Ovary (tissue), 3 donors: ENCODE results near the gene CNTNAP5.

ENCODE experiments used
- CTCF ChIP-seq, 3 donors: fragments of 450-650 bp in 2 of 3; fragments of 200-600 bp in 1 of 3; IDR thresholded peaks; one replicate each; pipeline versions ENCODE4 v1.5.1 to v1.8.0; 2016 to 2022; ENCODE audit warnings: antibody characterized with exemption in 3 of 3, mild to moderate bottlenecking in 1 of 3
- EP300 ChIP-seq: sonication (generic); formaldehyde crosslinking; IDR thresholded peaks from one replicate; pipeline ENCODE4 v1.6.1; 2017; ENCODE audit warnings: antibody characterized with exemption
- POLR2A ChIP-seq: fragments of 450-650 bp; IDR thresholded peaks from one replicate; pipeline ENCODE4 v1.6.1; 2017; ENCODE audit warnings: antibody characterized with exemption, mild to moderate bottlenecking, moderate library complexity
- donor health status: DM: no; HTN: no; CAD: no.

- TF ChIP-seq POLR2A (no peak), CTCF (IDR thresholded peaks at IDR 0.05) (no peak), EP300 (no peak)
Observed at GRCh38 chr2:124913868-124914267, 888.8 kb downstream of the CNTNAP5 start.
